ENCODE results near the gene ZEB1. TPM values are rescaled to one million over a fixed set of nuclear protein-coding genes. Genes with fewer than 3 reads are reported as not detected.

Gene ZEB1
- total RNA-seq (91.9 TPM), polyA plus RNA-seq (ENCODE audit: insufficient read depth in 1 of 8, insufficient read length in 8 of 8, low replicate concordance in 1 of 8) (10 to 100 TPM; 39.8 to 70.3 (median 56.4) TPM)
- long read RNA-seq, donor 1, partial matches to known transcripts, result 19 of 21 reads
- long read RNA-seq, donor 1, other reads (novel, unspliced or antisense), result 0 of 21 reads
- long read RNA-seq, donor 2, partial matches to known transcripts, result 0 of 1 reads
- long read RNA-seq, donor 2, other reads (novel, unspliced or antisense), result 0 of 1 reads
- long read RNA-seq, donor 3, full-length matches to known transcripts, result 11 of 49 reads
- long read RNA-seq, donor 3, partial matches to known transcripts, result 38 of 49 reads
- long read RNA-seq, donor 3, other reads (novel, unspliced or antisense), result 0 of 49 reads
- long read RNA-seq, donor 4, partial matches to known transcripts, result 26 of 30 reads
- long read RNA-seq, donor 4, other reads (novel, unspliced or antisense), result 0 of 30 reads
- long read RNA-seq, donor 5, full-length matches to known transcripts, result 16 of 106 reads
- long read RNA-seq, donor 5, partial matches to known transcripts, result 90 of 106 reads
- long read RNA-seq, donor 5, other reads (novel, unspliced or antisense), result 0 of 106 reads
- long read RNA-seq, donor 6, full-length matches to known transcripts, result 8 of 34 reads
- long read RNA-seq, donor 6, partial matches to known transcripts, result 26 of 34 reads
- long read RNA-seq, donor 6, other reads (novel, unspliced or antisense), result 0 of 34 reads
- long read RNA-seq, donor 7, full-length matches to known transcripts, result 8 of 57 reads
- long read RNA-seq, donor 7, partial matches to known transcripts, result 49 of 57 reads
- long read RNA-seq, donor 7, other reads (novel, unspliced or antisense), result 0 of 57 reads
- long read RNA-seq, donor 8, full-length matches to known transcripts, result 8 of 67 reads
- long read RNA-seq, donor 8, partial matches to known transcripts, result 59 of 67 reads
- long read RNA-seq, donor 8, other reads (novel, unspliced or antisense), result 0 of 67 reads
- long read RNA-seq, donor 9, partial matches to known transcripts, result 48 of 49 reads
- long read RNA-seq, donor 9, other reads (novel, unspliced or antisense), result 0 of 49 reads
- long read RNA-seq, donor 10, full-length matches to known transcripts, result 11 of 55 reads
- long read RNA-seq, donor 10, partial matches to known transcripts, result 44 of 55 reads
- long read RNA-seq, donor 10, other reads (novel, unspliced or antisense), result 0 of 55 reads
- long read RNA-seq, donor 11, full-length matches to known transcripts, result 9 of 48 reads
- long read RNA-seq, donor 11, partial matches to known transcripts, result 39 of 48 reads
- long read RNA-seq, donor 11, other reads (novel, unspliced or antisense), result 0 of 48 reads

DNA sequence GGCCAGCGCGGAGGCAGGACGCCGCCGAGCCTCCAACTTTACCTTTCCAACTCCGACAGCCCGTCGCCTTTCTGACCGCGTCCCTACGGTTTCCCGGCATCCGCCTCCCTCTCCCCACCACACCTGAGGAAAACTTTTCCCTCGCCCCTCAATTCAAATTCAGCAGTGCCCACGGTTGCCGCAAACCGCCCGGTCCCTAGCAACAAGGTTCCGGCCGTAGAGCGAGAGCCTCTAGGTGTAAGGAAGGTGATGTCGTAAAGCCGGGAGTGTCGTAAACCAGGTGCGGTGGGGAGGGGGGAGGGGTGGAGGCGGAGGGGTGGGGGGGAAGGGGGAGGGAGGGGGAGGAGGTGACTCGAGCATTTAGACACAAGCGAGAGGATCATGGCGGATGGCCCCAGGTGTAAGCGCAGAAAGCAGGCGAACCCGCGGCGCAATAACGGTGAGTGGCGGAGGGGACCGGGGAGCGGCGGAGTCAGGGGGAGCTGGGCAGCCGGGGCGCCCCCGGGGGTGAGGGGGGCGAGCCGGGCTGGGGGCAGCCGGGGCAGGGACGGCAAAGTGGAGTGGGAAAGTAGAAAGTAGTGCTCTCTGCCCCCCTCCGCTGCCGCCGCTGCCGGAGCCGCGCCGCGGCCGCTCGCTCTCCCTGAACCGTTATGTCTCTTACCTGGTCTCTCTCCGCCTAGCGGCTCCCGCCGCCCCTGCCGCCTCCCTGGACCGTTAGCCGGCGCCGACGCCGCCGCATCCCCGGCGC, at the start of gene ZEB1:
Gene ZEB1, plus strand, starts transcription at position 363 of the 748 bp plus-strand sequence. Its CDS starts 19 bp downstream, at position 382.
- WGBS (ENCODE audit: insufficient coverage), result under 1% methylated on average over 55 of the region's 71 CpGs
- H3K36me3 ChIP-seq (ENCODE audit: control insufficient read depth, insufficient read depth, low read length), result no peaks in the 10 kb centered on the region
- no peaks in the 10 kb centered on the region for H3K9me3 ChIP-seq (replicated peaks; ENCODE audit: control insufficient read depth, low read depth, low read length)
- DNase-seq, result peak; percentile 97
- peaks cover 9% of the 10 kb centered on the region for H3K4me1 ChIP-seq (ENCODE audit: control insufficient read depth, insufficient read depth, low read length)
- peak within 1 kb of the TSS; percentile 96 for H3K27ac ChIP-seq (ENCODE audit: low read length)
- no peaks in the 10 kb centered on the region for H3K27me3 ChIP-seq (ENCODE audit: control insufficient read depth, insufficient read depth, low read length)
- H3K4me3 ChIP-seq (ENCODE audit: low read length), result peak within 1 kb of the TSS; percentile 87

DNA sequence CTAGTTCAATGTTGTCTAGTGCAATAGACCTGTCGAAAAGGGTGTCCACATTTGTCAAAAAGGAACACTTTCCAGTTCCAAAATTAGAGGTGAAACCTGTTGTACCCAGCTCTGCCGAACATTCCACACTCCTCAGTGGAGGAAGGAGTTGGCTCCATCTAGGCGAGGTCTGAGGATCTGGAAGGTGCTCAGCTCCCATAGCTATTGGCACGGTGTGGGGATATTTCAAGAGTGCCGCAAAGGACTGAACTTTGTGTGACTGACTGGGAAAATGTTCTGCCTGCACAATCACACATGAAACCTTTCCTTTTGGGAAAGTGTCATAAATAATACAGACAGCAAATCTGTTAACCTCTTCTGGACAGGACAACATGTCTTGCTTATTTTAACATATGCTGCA, 48.1 kb upstream of the ZEB1 start:
- H3K36me3 ChIP-seq (ENCODE audit: control insufficient read depth, insufficient read depth, low read length), result no peaks in the 10 kb centered on the region
- H3K9me3 ChIP-seq (replicated peaks; ENCODE audit: control insufficient read depth, low read depth, low read length), result peaks cover 5% of the 10 kb centered on the region
- no peaks in the 10 kb centered on the region for H3K27me3 ChIP-seq (ENCODE audit: control insufficient read depth, insufficient read depth, low read length)
- no CpG with 5 or more reads among the region's 5 CpGs for WGBS (ENCODE audit: insufficient coverage)
- no peak overlapping the region for H3K4me3 ChIP-seq (ENCODE audit: low read length)
- H3K4me1 ChIP-seq (ENCODE audit: control insufficient read depth, insufficient read depth, low read length), result peaks cover 3% of the 10 kb centered on the region
- no peak for DNase-seq
- no peak overlapping the region for H3K27ac ChIP-seq (ENCODE audit: low read length)

DNA sequence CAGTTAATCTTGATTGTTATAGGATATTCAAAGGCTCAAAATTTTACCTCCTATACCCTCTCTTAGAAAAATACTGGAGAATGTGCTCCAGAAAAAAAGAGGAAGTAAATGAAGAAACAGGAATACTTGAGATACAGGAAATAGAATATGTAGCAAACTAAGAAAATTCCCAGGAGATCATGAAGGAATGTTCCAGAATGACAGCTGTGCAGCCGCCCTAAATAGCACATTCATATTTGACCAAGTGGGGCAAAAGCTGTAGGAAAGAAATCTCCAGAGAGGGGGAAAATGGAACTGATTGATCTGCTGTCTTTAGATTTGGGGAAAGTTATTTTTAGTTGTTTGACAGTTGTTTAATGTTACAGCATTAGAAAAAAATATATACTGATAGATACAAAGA, 46.2 kb upstream of the ZEB1 start:
- Histone ChIP-seq H3K27ac (ENCODE audit: low read length) (no peak overlapping the region), H3K27me3 (ENCODE audit: control insufficient read depth, insufficient read depth, low read length) (no peaks in the 10 kb centered on the region), H3K9me3 (replicated peaks; ENCODE audit: control insufficient read depth, low read depth, low read length) (peaks cover 5% of the 10 kb centered on the region), H3K4me3 (ENCODE audit: low read length) (no peak overlapping the region), H3K4me1 (ENCODE audit: control insufficient read depth, insufficient read depth, low read length) (peaks cover 3% of the 10 kb centered on the region), H3K36me3 (ENCODE audit: control insufficient read depth, insufficient read depth, low read length) (no peaks in the 10 kb centered on the region)
- DNase-seq, result peak; percentile 22
- no CpG with 5 or more reads among the region's 1 CpG for WGBS (ENCODE audit: insufficient coverage)

DNA sequence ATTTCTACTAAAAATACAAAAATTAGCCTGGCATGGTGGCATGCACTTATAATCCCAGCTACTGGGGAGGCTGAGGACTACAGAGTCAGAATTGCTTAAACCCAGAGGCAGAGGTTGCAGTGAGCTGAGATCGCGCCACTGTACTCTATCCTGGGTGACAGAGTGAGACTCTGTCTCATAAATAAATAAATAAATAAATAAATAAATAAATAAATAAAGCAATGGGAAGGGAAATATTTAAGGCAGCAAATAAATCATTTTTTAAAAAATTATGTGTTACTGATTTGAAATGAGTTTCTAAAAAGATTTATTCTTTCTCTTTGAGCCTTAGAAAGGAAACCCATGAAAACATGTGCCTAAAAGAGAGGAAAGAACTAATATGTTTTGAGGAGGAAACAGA, 45.2 kb upstream of the ZEB1 start:
- H3K9me3 ChIP-seq (replicated peaks; ENCODE audit: control insufficient read depth, low read depth, low read length), result peaks cover 5% of the 10 kb centered on the region
- no peak overlapping the region for H3K4me3 ChIP-seq (ENCODE audit: low read length)
- no peaks in the 10 kb centered on the region for H3K36me3 ChIP-seq (ENCODE audit: control insufficient read depth, insufficient read depth, low read length)
- no CpG with 5 or more reads among the region's 2 CpGs for WGBS (ENCODE audit: insufficient coverage)
- no peaks in the 10 kb centered on the region for H3K27me3 ChIP-seq (ENCODE audit: control insufficient read depth, insufficient read depth, low read length)
- no peak for DNase-seq
- H3K4me1 ChIP-seq (ENCODE audit: control insufficient read depth, insufficient read depth, low read length), result peaks cover under 1% of the 10 kb centered on the region
- H3K27ac ChIP-seq (ENCODE audit: low read length), result no peak overlapping the region

DNA sequence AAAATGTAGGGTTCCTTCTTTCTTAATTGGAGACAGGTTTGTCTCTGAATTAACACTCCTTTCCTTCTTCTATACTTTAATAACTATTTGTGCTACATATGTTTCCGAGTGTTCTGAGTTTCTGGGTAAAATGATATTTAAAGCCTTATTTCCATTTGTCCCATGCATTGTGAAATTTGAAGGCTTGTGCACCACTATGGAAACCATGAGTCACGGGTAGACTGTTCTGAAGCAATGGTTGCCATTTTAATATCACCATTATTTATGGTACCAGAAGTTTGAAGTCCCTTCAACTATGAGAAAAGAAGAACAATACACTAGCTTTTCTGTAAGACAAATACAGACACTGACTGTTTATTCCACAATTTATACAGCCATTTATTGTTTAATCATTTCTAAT, 44.7 kb upstream of the ZEB1 start:
- no CpG with 5 or more reads among the region's 2 CpGs for WGBS (ENCODE audit: insufficient coverage)
- H3K36me3 ChIP-seq (ENCODE audit: control insufficient read depth, insufficient read depth, low read length), result no peaks in the 10 kb centered on the region
- H3K9me3 ChIP-seq (replicated peaks; ENCODE audit: control insufficient read depth, low read depth, low read length), result peaks cover 5% of the 10 kb centered on the region
- no peaks in the 10 kb centered on the region for H3K4me1 ChIP-seq (ENCODE audit: control insufficient read depth, insufficient read depth, low read length)
- no peaks in the 10 kb centered on the region for H3K27me3 ChIP-seq (ENCODE audit: control insufficient read depth, insufficient read depth, low read length)
- no peak for DNase-seq
- no peak overlapping the region for H3K27ac ChIP-seq (ENCODE audit: low read length)
- no peak overlapping the region for H3K4me3 ChIP-seq (ENCODE audit: low read length)

DNA sequence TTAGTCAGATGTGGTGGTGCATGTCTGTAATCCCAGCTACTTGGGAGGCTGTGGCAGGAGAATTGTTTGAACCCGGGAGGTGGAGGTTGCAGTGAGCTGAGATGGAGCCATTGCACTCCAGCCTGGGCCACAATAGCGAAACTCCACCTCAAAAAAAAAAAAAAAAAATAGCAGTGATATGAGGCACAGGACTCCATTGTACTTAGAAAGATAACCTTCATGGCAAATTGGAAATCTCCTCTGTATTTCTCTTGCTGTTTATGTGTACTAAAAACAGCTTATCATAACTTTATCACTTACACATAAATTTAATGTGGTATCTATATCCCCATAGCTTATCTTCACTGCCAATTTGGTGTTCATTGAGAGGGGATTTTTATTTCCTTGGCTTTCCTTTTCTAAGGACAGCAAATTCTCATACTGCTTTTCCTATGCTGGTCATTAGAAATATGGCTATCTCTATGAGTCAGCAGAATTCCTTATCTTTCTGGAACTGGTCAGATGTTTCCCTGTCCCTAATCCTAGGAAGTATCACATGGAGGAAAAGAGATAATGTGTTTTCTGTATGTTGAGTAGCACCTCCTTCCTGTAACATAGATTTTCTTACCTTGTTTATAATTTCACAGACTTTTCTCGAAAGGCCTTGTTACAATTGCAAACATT, 40.6 kb upstream of the ZEB1 start:
- H3K4me1 ChIP-seq (ENCODE audit: control insufficient read depth, insufficient read depth, low read length), result no peaks in the 10 kb centered on the region
- H3K27ac ChIP-seq (ENCODE audit: low read length), result no peak overlapping the region
- DNase-seq, result no peak
- H3K36me3 ChIP-seq (ENCODE audit: control insufficient read depth, insufficient read depth, low read length), result no peaks in the 10 kb centered on the region
- WGBS (ENCODE audit: insufficient coverage), result no CpG with 5 or more reads among the region's 3 CpGs
- no peaks in the 10 kb centered on the region for H3K27me3 ChIP-seq (ENCODE audit: control insufficient read depth, insufficient read depth, low read length)
- H3K9me3 ChIP-seq (replicated peaks; ENCODE audit: control insufficient read depth, low read depth, low read length), result peaks cover 3% of the 10 kb centered on the region
- no peak overlapping the region for H3K4me3 ChIP-seq (ENCODE audit: low read length)

DNA sequence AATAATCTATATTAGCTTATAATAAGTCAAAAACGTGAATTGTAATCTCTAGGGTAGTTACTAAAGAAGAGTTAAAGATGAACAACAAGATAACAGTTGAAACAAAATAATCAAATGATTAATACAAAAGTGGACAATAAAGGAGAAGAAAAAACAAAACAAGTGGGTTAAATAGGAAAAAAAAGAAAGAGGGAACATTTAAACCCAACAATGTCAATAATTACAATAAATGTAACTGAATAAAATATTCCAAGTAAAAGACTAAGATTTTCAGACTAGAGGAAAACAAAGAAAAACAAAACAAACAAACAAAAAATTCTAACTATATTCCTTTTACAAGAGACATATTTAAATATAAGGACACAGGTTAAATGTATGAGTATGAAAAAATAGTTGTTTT, 38.0 kb upstream of the ZEB1 start:
- DNase-seq, result no peak
- Histone ChIP-seq H3K4me1 (ENCODE audit: control insufficient read depth, insufficient read depth, low read length) (no peaks in the 10 kb centered on the region), H3K4me3 (ENCODE audit: low read length) (no peak overlapping the region), H3K36me3 (ENCODE audit: control insufficient read depth, insufficient read depth, low read length) (no peaks in the 10 kb centered on the region), H3K9me3 (replicated peaks; ENCODE audit: control insufficient read depth, low read depth, low read length) (no peaks in the 10 kb centered on the region), H3K27ac (ENCODE audit: low read length) (no peak overlapping the region), H3K27me3 (ENCODE audit: control insufficient read depth, insufficient read depth, low read length) (no peaks in the 10 kb centered on the region)
- no CpG with 5 or more reads among the region's 1 CpG for WGBS (ENCODE audit: insufficient coverage)

DNA sequence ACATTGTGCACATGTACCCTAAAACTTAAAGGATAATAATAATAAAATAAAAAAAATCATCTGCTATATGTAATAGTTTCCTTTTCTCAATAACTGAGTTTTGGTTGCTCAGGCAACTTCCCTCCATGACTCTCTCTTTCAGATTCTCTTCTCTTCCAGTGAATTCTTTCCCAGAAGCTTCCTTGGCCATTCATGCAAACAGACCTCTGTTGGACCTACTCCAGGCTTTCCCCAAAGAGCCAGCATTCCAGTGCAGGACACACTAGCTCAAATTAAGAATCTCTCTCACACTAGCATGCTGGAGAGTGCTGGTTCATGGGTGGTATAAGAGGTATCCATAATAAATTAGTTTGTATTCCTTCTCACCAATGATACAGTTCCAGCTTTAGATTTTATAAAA, 31.0 kb upstream of the ZEB1 start:
- Histone ChIP-seq H3K36me3 (ENCODE audit: control insufficient read depth, insufficient read depth, low read length) (no peaks in the 10 kb centered on the region), H3K27ac (ENCODE audit: low read length) (no peak overlapping the region), H3K4me1 (ENCODE audit: control insufficient read depth, insufficient read depth, low read length) (no peaks in the 10 kb centered on the region), H3K27me3 (ENCODE audit: control insufficient read depth, insufficient read depth, low read length) (no peaks in the 10 kb centered on the region), H3K9me3 (replicated peaks; ENCODE audit: control insufficient read depth, low read depth, low read length) (no peaks in the 10 kb centered on the region), H3K4me3 (ENCODE audit: low read length) (no peak overlapping the region)
- DNase-seq, result peak; percentile 33

DNA sequence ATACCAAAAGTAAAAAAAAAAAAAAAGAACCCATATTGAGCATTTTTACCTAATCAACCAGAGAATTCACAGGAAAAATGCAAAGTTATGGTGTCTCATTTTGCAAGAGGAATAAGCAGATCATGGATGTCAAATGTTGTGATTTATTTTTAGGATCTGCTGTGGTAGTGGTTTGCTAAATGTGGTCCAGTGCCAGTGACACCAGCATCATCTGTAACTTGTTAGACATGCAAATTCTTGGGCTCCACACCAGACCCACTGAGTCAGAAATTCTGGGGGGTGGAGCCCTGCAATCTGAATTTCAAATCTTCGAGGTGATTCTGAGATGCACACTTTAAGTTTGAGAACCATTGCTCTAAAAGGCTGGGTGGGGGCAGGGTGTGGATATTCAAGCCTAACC, 30.1 kb upstream of the ZEB1 start:
- no peak for DNase-seq
- no peaks in the 10 kb centered on the region for H3K27me3 ChIP-seq (ENCODE audit: control insufficient read depth, insufficient read depth, low read length)
- H3K27ac ChIP-seq (ENCODE audit: low read length), result no peak overlapping the region
- no peaks in the 10 kb centered on the region for H3K36me3 ChIP-seq (ENCODE audit: control insufficient read depth, insufficient read depth, low read length)
- H3K9me3 ChIP-seq (replicated peaks; ENCODE audit: control insufficient read depth, low read depth, low read length), result no peaks in the 10 kb centered on the region
- no peak overlapping the region for H3K4me3 ChIP-seq (ENCODE audit: low read length)
- no peaks in the 10 kb centered on the region for H3K4me1 ChIP-seq (ENCODE audit: control insufficient read depth, insufficient read depth, low read length)
- no CpG with 5 or more reads among the region's 1 CpG for WGBS (ENCODE audit: insufficient coverage)
